ENCODE data around the gene ALX3.
"Not testable (repeated sequence)": the region's sequence is repeated elsewhere in the genome, so short reads cannot be mapped to it uniquely, and the experiment has no call there.

The ALX3 gene

GRCh38 chr1:110043016-110043415 is 27.5 kb downstream of the ALX3 start:
- DNase-seq (ENCODE audit: low spot score): no peak

- DNase-seq (ENCODE audit: low spot score): no peak
These were observed 29.9 kb downstream of the ALX3 start for GRCh38 chr1:110040548-110040947.

- no peak for DNase-seq (ENCODE audit: low spot score)
These were observed 30.8 kb downstream of the ALX3 start for GRCh38 chr1:110039641-110040040.

- DNase-seq (ENCODE audit: low spot score): no peak
These were observed 32.2 kb downstream of the ALX3 start for GRCh38 chr1:110038271-110038670.

GRCh38 chr1:110035236-110035752 is 35.2 kb downstream of the ALX3 start:
- peak; percentile 57 for DNase-seq (ENCODE audit: low spot score)

GRCh38 chr1:110034451-110035235 is 35.8 kb downstream of the ALX3 start, which contains the start of gene STRIP1:
STRIP1 (plus strand) TSS chr1:110034624; CDS start chr1:110034638, 14 bp downstream.
- DNase-seq (ENCODE audit: low spot score): peak; percentile 97

- DNase-seq (ENCODE audit: low spot score): no peak
These were observed 36.4 kb downstream of the ALX3 start for GRCh38 chr1:110034040-110034450.

- DNase-seq (ENCODE audit: low spot score): no peak
These were observed 37.1 kb downstream of the ALX3 start for GRCh38 chr1:110033421-110033820.

GRCh38 chr1:110032327-110032726 is 38.1 kb downstream of the ALX3 start:
- DNase-seq (ENCODE audit: low spot score): no peak

GRCh38 chr1:110030687-110031086 is 39.8 kb downstream of the ALX3 start:
- not testable (repeated sequence) for DNase-seq (ENCODE audit: low spot score)

GRCh38 chr1:110024613-110025012 is 45.9 kb downstream of the ALX3 start:
- no peak for DNase-seq (ENCODE audit: low spot score)

GRCh38 chr1:110021285-110021684 is 49.2 kb downstream of the ALX3 start:
- DNase-seq (ENCODE audit: low spot score): no peak

GRCh38 chr1:110019770-110020169 is 50.7 kb downstream of the ALX3 start:
- no peak for DNase-seq (ENCODE audit: low spot score)

- DNase-seq (ENCODE audit: low spot score): no peak
These were observed 52.1 kb downstream of the ALX3 start for GRCh38 chr1:110018396-110018795.

- DNase-seq (ENCODE audit: low spot score): no peak
These were observed 52.7 kb downstream of the ALX3 start for GRCh38 chr1:110017792-110018191.

GRCh38 chr1:110012100-110012780 is 58.2 kb downstream of the ALX3 start:
- no peak for DNase-seq (ENCODE audit: low spot score)

GRCh38 chr1:110011527-110012041 is 58.9 kb downstream of the ALX3 start:
- DNase-seq (ENCODE audit: low spot score): peak; percentile 32
